H9 (cell line): Measurements from ENCODE around the gene MARS1. TPM values are rescaled to one million over a fixed set of nuclear protein-coding genes. Genes with fewer than 3 reads are reported as not detected.
A peak's percentile ranks its signal among the peaks of the same experiment; 100 is the strongest.

Source experiments
- DNase-seq: peaks from one replicate; pipeline ENCODE4 v3.0.0-alpha.2; 2017
- H2AFZ ChIP-seq: one replicate; pipeline ENCODE4 v1.6.1; 2013; ENCODE audit warnings: mild to moderate bottlenecking, low read length, control low read depth, moderate library complexity
- H2AK5ac ChIP-seq: 2 replicates; pipeline ENCODE4 v1.6.1; 2013; ENCODE audit warnings: low read length, control low read depth, mixed read lengths; ENCODE audit not compliant: insufficient read length
- H2BK120ac ChIP-seq: one replicate; pipeline ENCODE4 v1.6.1; 2013; ENCODE audit warnings: low read depth, mild to moderate bottlenecking, low read length, control low read depth, inconsistent platforms; ENCODE audit not compliant: poor library complexity, severe bottlenecking
- H2BK12ac ChIP-seq: 2 replicates; pipeline ENCODE4 v1.6.1; 2013; ENCODE audit warnings: low read length, control low read depth, mixed read lengths, low read depth; ENCODE audit not compliant: insufficient read length
- H2BK15ac ChIP-seq: 2 replicates; pipeline ENCODE4 v1.6.1; 2013; ENCODE audit warnings: low read depth, low read length, control low read depth
- H2BK20ac ChIP-seq: one replicate; pipeline ENCODE4 v1.6.1; 2013; ENCODE audit warnings: low read depth, mild to moderate bottlenecking, low read length, control low read depth, inconsistent platforms; ENCODE audit not compliant: poor library complexity, severe bottlenecking
- H2BK5ac ChIP-seq: 2 replicates; pipeline ENCODE4 v1.6.1; 2013; ENCODE audit warnings: low read length, control low read depth, mixed read lengths; ENCODE audit not compliant: insufficient read length
- H3K14ac ChIP-seq: 2 replicates; pipeline ENCODE4 v1.6.1; 2013; ENCODE audit warnings: low read length, control low read depth; ENCODE audit not compliant: insufficient read depth
- H3K18ac ChIP-seq: 2 replicates; pipeline ENCODE4 v1.6.1; 2013; ENCODE audit warnings: low read depth, mild to moderate bottlenecking, mixed read lengths, low read length, control low read depth; ENCODE audit not compliant: insufficient read length
- H3K23ac ChIP-seq: 2 replicates; pipeline ENCODE4 v1.6.1; 2013; ENCODE audit warnings: low read length, control low read depth, mixed read lengths, low read depth; ENCODE audit not compliant: insufficient read length
- H3K23me2 ChIP-seq: 2 replicates; pipeline ENCODE4 v1.6.1; 2013; ENCODE audit warnings: low read depth, mild to moderate bottlenecking, mixed read lengths, low read length, control low read depth; ENCODE audit not compliant: insufficient read length, poor library complexity, severe bottlenecking
- H3K27ac ChIP-seq: 2 replicates; pipeline ENCODE4 v1.5.1; 2013; ENCODE audit warnings: low read length, control low read depth, mixed read lengths, low read depth; ENCODE audit not compliant: insufficient read length
- H3K27me3 ChIP-seq: 2 replicates; pipeline ENCODE4 v1.6.1; 2013; ENCODE audit warnings: low read length, control low read depth, inconsistent platforms; ENCODE audit not compliant: insufficient read depth
- H3K4ac ChIP-seq: 2 replicates; pipeline ENCODE4 v1.6.1; 2013; ENCODE audit warnings: low read depth, mild to moderate bottlenecking, control low read depth, inconsistent platforms, low read length, moderate library complexity
- H3K4me1 ChIP-seq: 2 replicates; pipeline ENCODE4 v1.6.1; 2013; ENCODE audit warnings: low read length, control low read depth, inconsistent platforms; ENCODE audit not compliant: insufficient read depth
- H3K4me2 ChIP-seq: 2 replicates; pipeline ENCODE4 v1.6.1; 2013; ENCODE audit warnings: low read length, control low read depth, mixed read lengths; ENCODE audit not compliant: insufficient read length, insufficient read depth
- H3K56ac ChIP-seq: 2 replicates; pipeline ENCODE4 v1.6.1; 2013; ENCODE audit warnings: low read depth, mild to moderate bottlenecking, mixed read lengths, low read length, control low read depth; ENCODE audit not compliant: insufficient read length
- H3K79me1 ChIP-seq: 2 replicates; pipeline ENCODE4 v1.6.1; 2013; ENCODE audit warnings: low read depth, mild to moderate bottlenecking, moderate library complexity, low read length, control low read depth, inconsistent platforms; ENCODE audit not compliant: insufficient read depth, poor library complexity, severe bottlenecking
- H3K79me2 ChIP-seq: 2 replicates; pipeline ENCODE4 v1.6.1; 2013; ENCODE audit warnings: low read length, control low read depth, inconsistent platforms; ENCODE audit not compliant: insufficient read depth
- H3K9ac ChIP-seq: 2 replicates; pipeline ENCODE4 v1.6.1; 2013; ENCODE audit warnings: low read length, control low read depth, mixed read lengths; ENCODE audit not compliant: insufficient read length; ENCODE audit errors: extremely low read depth
- H3K9me3 ChIP-seq: one replicate; pipeline ENCODE4 v1.6.1; 2013; ENCODE audit warnings: low read depth, low read length, inconsistent platforms; ENCODE audit not compliant: control insufficient read depth
- H3T11ph ChIP-seq: one replicate; pipeline ENCODE4 v1.6.1; 2013; ENCODE audit warnings: mild to moderate bottlenecking, low read length, control low read depth, inconsistent platforms
- H4K20me1 ChIP-seq: one replicate; pipeline ENCODE4 v1.6.1; 2013; ENCODE audit not compliant: control insufficient read depth, insufficient read length, insufficient read depth
- H4K5ac ChIP-seq: 2 replicates; pipeline ENCODE4 v1.6.1; 2013; ENCODE audit warnings: low read depth, mild to moderate bottlenecking, mixed read lengths, low read length, control low read depth; ENCODE audit not compliant: insufficient read length
- H4K8ac ChIP-seq: replicated peaks from 2 replicates; pipeline ENCODE4 v1.6.1; 2013; ENCODE audit warnings: low read length, control low read depth, mixed read lengths, low read depth; ENCODE audit not compliant: insufficient read length
- H4K91ac ChIP-seq: 2 replicates; pipeline ENCODE4 v1.6.1; 2013; ENCODE audit warnings: low read depth, mild to moderate bottlenecking, moderate library complexity, mixed read lengths, low read length, control low read depth; ENCODE audit not compliant: insufficient read length
- H3K27ac Mint-ChIP-seq, 3 experiments: 2 replicates in 2 of 3; 3 replicates in 1 of 3; pipeline ENCODE4 v1.8.0; 2020 to 2021; ENCODE audit warnings: mixed read lengths in 3 of 3, mild to moderate bottlenecking in 1 of 3, moderate library complexity in 1 of 3
- H3K27me3 Mint-ChIP-seq: 2 replicates; pipeline ENCODE4 v1.8.0; 2021; ENCODE audit warnings: low read depth, mild to moderate bottlenecking, moderate library complexity, mixed read lengths
- H3K36me3 Mint-ChIP-seq, 3 experiments: 2 replicates in 2 of 3; 3 replicates in 1 of 3; pipeline ENCODE4 v1.8.0; 2020 to 2021; ENCODE audit warnings: low read depth in 3 of 3, mixed read lengths in 3 of 3; ENCODE audit not compliant: insufficient read depth in 1 of 3
- H3K4me1 Mint-ChIP-seq, 2 experiments: 2 replicates each; pipeline ENCODE4 v1.8.0; 2020; ENCODE audit warnings: mixed read lengths in 2 of 2
- H3K4me3 Mint-ChIP-seq, 2 experiments: 2 replicates in 1 of 2; 3 replicates in 1 of 2; pipeline ENCODE4 v1.8.0; 2020 to 2021; ENCODE audit warnings: mild to moderate bottlenecking in 2 of 2, mixed read lengths in 2 of 2, moderate library complexity in 1 of 2
- H3K9me3 Mint-ChIP-seq, 2 experiments: 2 replicates in 1 of 2; 3 replicates in 1 of 2; pipeline ENCODE4 v1.8.0; 2020; ENCODE audit warnings: mild to moderate bottlenecking in 2 of 2, mixed read lengths in 2 of 2, moderate library complexity in 1 of 2
- CTCF ChIP-seq: fragments of 200-600 bp; sonication (generic); conservative IDR thresholded peaks from 3 replicates; pipeline ENCODE4 v1.8.0; 2021; ENCODE audit warnings: antibody characterized with exemption, mild to moderate bottlenecking
- WGBS: extraction: QIAGEN DNeasy Blood & Tissue Kit; methylation state at CpG from one replicate; pipeline ENCODE4 v1.1.7; 2013; ENCODE audit warnings: missing lambda C conversion rate, low lambda C conversion rate, mixed read lengths; ENCODE audit not compliant: insufficient read length; ENCODE audit errors: extremely low coverage; 5-methylcytosine and 5-hydroxymethylcytosine counted together
- total RNA-seq: library from RNA; stranded (reverse); gene quantifications from 2 replicates; pipeline ENCODE4 v1.2.1, GENCODE V29; 2021

Gene MARS1
- total RNA-seq, 1 experiment from 2014 or later = 368 TPM

GRCh38 chr12:57552835-57553313, 65.0 kb downstream of the MARS1 start:
- H3K14ac ChIP-seq = no peak overlapping the region
- no peak overlapping the region for H3K23ac ChIP-seq
- no peak overlapping the region for H3K27ac ChIP-seq
- H3K56ac ChIP-seq = no peak overlapping the region
- H3K4me1 Mint-ChIP-seq = peaks cover 45 to 57% of the 10 kb centered on the region in 2 experiments
- H3K79me2 ChIP-seq = peaks cover 3% of the 10 kb centered on the region; the same call in 1 of the 2 replicates
- H4K5ac ChIP-seq = no peak overlapping the region
- no peak overlapping the region for H2BK15ac ChIP-seq
- H3T11ph ChIP-seq = no peak overlapping the region
- no peak overlapping the region for H2BK120ac ChIP-seq
- peak overlapping the region in 1 of 3 experiments; percentile 73; a peak in 1 of 7 replicates for H3K27ac Mint-ChIP-seq
- H3K4me3 Mint-ChIP-seq = no peak overlapping the region; a peak in 1 of 5 replicates
- no peak overlapping the region for H2BK5ac ChIP-seq
- DNase-seq = no peak
- H4K91ac ChIP-seq = no peak overlapping the region
- H3K4me1 ChIP-seq = peaks cover 5% of the 10 kb centered on the region; the same call in 1 of the 2 replicates
- no peaks in the 10 kb centered on the region for H4K20me1 ChIP-seq
- H2BK12ac ChIP-seq = no peak overlapping the region
- H4K8ac ChIP-seq = no peak overlapping the region
- H3K27me3 ChIP-seq = no peaks in the 10 kb centered on the region; the same call in 1 of the 2 replicates
- no peak overlapping the region for H3K4ac ChIP-seq
- H3K36me3 Mint-ChIP-seq = peaks cover 3 to 4% (median 3%) of the 10 kb centered on the region in 3 experiments; a peak in 4 of 7 replicates
- WGBS = no CpG with 5 or more reads among the region's 6 CpGs
- H2AFZ ChIP-seq = no peak overlapping the region
- H3K4me2 ChIP-seq = no peak overlapping the region
- no peak overlapping the region for H2AK5ac ChIP-seq
- peaks cover 19% of the 10 kb centered on the region for H3K27me3 Mint-ChIP-seq
- H3K9me3 Mint-ChIP-seq = no peaks in the 10 kb centered on the region
- no peak overlapping the region for H3K18ac ChIP-seq
- no peak overlapping the region for H3K9ac ChIP-seq
- H3K79me1 ChIP-seq = peaks cover 3% of the 10 kb centered on the region
- no peak overlapping the region for H2BK20ac ChIP-seq
- peaks cover 10% of the 10 kb centered on the region for H3K23me2 ChIP-seq
- no peak for TF ChIP-seq CTCF
- H3K9me3 ChIP-seq = no peaks in the 10 kb centered on the region
